Loucy (cell line): ENCODE results near the gene NAB2.

Experiments used
- H2AFZ ChIP-seq: fragments of 200-600 bp; sonication (generic); 2 replicates; pipeline ENCODE4 v1.6.0; 2016; ENCODE audit warnings: antibody characterized with exemption, mild to moderate bottlenecking, low read length, moderate library complexity
- H3F3A ChIP-seq: fragments of 200-600 bp; 2 replicates; pipeline ENCODE4 v1.6.0; 2016; ENCODE audit warnings: antibody characterized with exemption, low read depth, mild to moderate bottlenecking
- H3K27me3 ChIP-seq: fragments of 200-600 bp; sonication (generic); 2 replicates; pipeline ENCODE4 v1.6.1; 2014; ENCODE audit warnings: low read length, mild to moderate bottlenecking; ENCODE audit not compliant: insufficient read depth, poor library complexity, severe bottlenecking
- H3K36me3 ChIP-seq: fragments of 200-600 bp; sonication (generic); 2 replicates; pipeline ENCODE4 v1.6.1; 2016; ENCODE audit warnings: low read length; ENCODE audit not compliant: insufficient read depth
- H3K4me1 ChIP-seq: fragments of 200-600 bp; sonication (generic); 2 replicates; pipeline ENCODE4 v1.5.1; 2014; ENCODE audit warnings: low read length, mild to moderate bottlenecking; ENCODE audit not compliant: insufficient read depth, poor library complexity, severe bottlenecking
- H3K4me2 ChIP-seq: fragments of 200-600 bp; sonication (generic); 2 replicates; pipeline ENCODE4 v1.6.0; 2014; ENCODE audit warnings: antibody characterized with exemption, low read length, low read depth, mild to moderate bottlenecking; ENCODE audit not compliant: poor library complexity, severe bottlenecking
- H3K4me3 ChIP-seq: fragments of 200-600 bp; sonication (generic); 2 replicates; pipeline ENCODE4 v1.5.1; 2014; ENCODE audit warnings: low read length, mild to moderate bottlenecking, mixed read lengths; ENCODE audit not compliant: poor library complexity, severe bottlenecking
- H3K79me2 ChIP-seq: fragments of 200-600 bp; sonication (generic); 2 replicates; pipeline ENCODE4 v1.6.1; 2014; ENCODE audit warnings: low read length; ENCODE audit not compliant: insufficient read depth
- H3K9ac ChIP-seq: fragments of 200-600 bp; sonication (generic); 2 replicates; pipeline ENCODE4 v1.6.0; 2014; ENCODE audit warnings: mild to moderate bottlenecking, low read depth, low read length, moderate library complexity; ENCODE audit not compliant: poor library complexity, severe bottlenecking
- H3K9me2 ChIP-seq: fragments of 200-600 bp; sonication (generic); replicated peaks from 2 replicates; pipeline ENCODE4 v1.6.1; 2016; ENCODE audit warnings: low read depth, low read length, mixed read lengths
- H3K9me3 ChIP-seq: fragments of 200-600 bp; sonication (generic); 2 replicates; pipeline ENCODE4 v1.6.1; 2014; ENCODE audit warnings: mild to moderate bottlenecking, antibody characterized with exemption, low read length, low read depth; ENCODE audit not compliant: insufficient read depth
- H4K20me1 ChIP-seq: fragments of 200-600 bp; sonication (generic); 2 replicates; pipeline ENCODE4 v1.6.0; 2014; ENCODE audit warnings: antibody characterized with exemption, low read length, mild to moderate bottlenecking; ENCODE audit not compliant: insufficient read depth, poor library complexity, severe bottlenecking
- EZH2phosphoT487 ChIP-seq: fragments of 200-600 bp; IDR thresholded peaks from 2 replicates; pipeline ENCODE4 v1.6.1; 2018; ENCODE audit warnings: antibody characterized with exemption, mild to moderate bottlenecking, moderate library complexity, borderline replicate concordance
- TF ChIP-seq, protein P1 (sequence below): fragments of 200-600 bp; sonication (generic); conservative IDR thresholded peaks from 2 replicates; pipeline ENCODE4 v1.5.1; 2014; ENCODE audit warnings: mild to moderate bottlenecking, antibody characterized with exemption, low read length

Gene NAB2

GRCh38 chr12:57085999-57086492, 2.9 kb upstream of the NAB2 start:
- no peaks in the 10 kb centered on the region for H3K27me3 ChIP-seq
- no peaks in the 10 kb centered on the region for H3F3A ChIP-seq
- peak overlapping the region; percentile 91 for H3K9ac ChIP-seq
- H3K9me3 ChIP-seq = no peaks in the 10 kb centered on the region
- peaks cover 20% of the 10 kb centered on the region for H3K4me1 ChIP-seq
- H3K4me3 ChIP-seq = peak overlapping the region; percentile 78
- no peaks in the 10 kb centered on the region for H3K36me3 ChIP-seq
- no peak for TF ChIP-seq EZH2phosphoT487
- TF ChIP-seq, protein P1, sequence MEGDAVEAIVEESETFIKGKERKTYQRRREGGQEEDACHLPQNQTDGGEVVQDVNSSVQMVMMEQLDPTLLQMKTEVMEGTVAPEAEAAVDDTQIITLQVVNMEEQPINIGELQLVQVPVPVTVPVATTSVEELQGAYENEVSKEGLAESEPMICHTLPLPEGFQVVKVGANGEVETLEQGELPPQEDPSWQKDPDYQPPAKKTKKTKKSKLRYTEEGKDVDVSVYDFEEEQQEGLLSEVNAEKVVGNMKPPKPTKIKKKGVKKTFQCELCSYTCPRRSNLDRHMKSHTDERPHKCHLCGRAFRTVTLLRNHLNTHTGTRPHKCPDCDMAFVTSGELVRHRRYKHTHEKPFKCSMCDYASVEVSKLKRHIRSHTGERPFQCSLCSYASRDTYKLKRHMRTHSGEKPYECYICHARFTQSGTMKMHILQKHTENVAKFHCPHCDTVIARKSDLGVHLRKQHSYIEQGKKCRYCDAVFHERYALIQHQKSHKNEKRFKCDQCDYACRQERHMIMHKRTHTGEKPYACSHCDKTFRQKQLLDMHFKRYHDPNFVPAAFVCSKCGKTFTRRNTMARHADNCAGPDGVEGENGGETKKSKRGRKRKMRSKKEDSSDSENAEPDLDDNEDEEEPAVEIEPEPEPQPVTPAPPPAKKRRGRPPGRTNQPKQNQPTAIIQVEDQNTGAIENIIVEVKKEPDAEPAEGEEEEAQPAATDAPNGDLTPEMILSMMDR = no peak
- H3K4me2 ChIP-seq = peak overlapping the region; percentile 92
- H2AFZ ChIP-seq = peak overlapping the region; percentile 73
- peaks cover 17% of the 10 kb centered on the region for H3K79me2 ChIP-seq
- H4K20me1 ChIP-seq = peaks cover under 1% of the 10 kb centered on the region
- H3K9me2 ChIP-seq = no peaks in the 10 kb centered on the region

DNA sequence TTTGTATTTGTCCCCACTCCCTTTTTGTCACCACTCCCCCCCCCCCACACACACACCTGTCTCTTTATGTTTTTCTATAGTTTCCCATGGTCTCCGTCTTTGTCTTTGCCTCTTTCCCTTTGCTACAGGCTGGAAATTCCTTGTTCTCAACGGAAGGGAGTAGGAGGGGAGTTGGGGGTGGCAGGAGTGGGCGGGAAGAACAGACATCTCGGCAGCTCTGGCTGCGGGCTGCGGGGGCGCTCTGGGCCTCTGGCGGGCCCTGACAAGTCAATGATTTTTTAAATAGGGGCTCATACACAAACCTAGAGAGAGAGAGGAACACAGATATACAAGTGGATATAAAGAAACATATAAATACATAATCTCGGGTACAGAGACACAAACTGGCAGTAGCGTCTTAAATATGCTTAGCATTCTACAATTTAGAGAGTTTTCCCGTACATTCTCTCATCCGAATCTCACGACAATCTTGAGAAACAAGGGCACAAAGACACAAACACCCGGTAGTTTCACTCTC, 2.4 kb upstream of the NAB2 start:
- peaks cover 20% of the 10 kb centered on the region for H3K4me1 ChIP-seq
- H3K36me3 ChIP-seq = no peaks in the 10 kb centered on the region
- H3K9me2 ChIP-seq = no peaks in the 10 kb centered on the region
- H3F3A ChIP-seq = no peaks in the 10 kb centered on the region
- no peaks in the 10 kb centered on the region for H3K9me3 ChIP-seq
- H3K4me3 ChIP-seq = peak overlapping the region; percentile 78
- TF ChIP-seq EZH2phosphoT487 = no peak
- TF ChIP-seq, protein P1 = peak; percentile 69
- H3K9ac ChIP-seq = peak overlapping the region; percentile 91
- peaks cover 20% of the 10 kb centered on the region for H3K79me2 ChIP-seq
- H3K27me3 ChIP-seq = no peaks in the 10 kb centered on the region
- peak overlapping the region; percentile 92 for H3K4me2 ChIP-seq
- H4K20me1 ChIP-seq = peaks cover 5% of the 10 kb centered on the region
- H2AFZ ChIP-seq = peak overlapping the region; percentile 73

DNA sequence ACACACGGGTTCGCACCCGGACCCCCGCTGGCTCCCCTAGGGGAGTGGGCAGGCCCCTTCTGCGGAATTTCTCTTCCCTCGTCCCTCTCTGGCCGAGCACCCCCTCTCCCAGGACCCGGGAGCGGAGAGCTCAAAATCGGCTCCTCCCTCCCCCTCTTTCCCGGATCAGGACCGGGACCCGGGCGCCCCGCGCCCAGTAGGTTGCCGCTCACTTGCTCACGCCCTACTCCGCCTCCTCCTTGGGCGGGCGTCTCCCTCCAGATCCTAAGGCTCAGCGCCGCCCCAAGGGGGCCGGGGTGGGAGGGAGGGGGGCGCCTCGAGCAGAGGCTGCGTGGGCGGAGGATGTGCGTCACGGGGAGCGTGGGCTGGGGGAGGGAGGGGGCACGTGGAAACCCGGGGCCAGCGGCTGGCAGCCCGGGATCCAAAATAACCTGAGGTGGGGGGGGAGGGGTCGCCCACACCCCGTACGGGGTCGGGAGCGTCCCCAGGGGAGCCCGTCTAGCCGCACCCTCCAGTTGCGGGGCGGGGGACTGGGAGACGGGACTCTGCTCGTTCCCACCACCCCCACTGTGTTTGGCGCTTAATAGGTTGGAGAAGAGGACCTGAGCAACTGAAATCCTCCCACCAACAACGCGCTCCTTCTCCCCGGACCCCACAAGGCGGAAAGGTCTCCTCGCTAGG, 1.8 kb upstream of the NAB2 start:
- Histone ChIP-seq H3K9me3 (no peaks in the 10 kb centered on the region), H3K79me2 (peaks cover 21% of the 10 kb centered on the region), H3K4me1 (peaks cover 20% of the 10 kb centered on the region), H2AFZ (peak overlapping the region; percentile 73), H3K4me2 (peak overlapping the region; percentile 92), H3K27me3 (no peaks in the 10 kb centered on the region), H3K36me3 (no peaks in the 10 kb centered on the region), H3K4me3 (peak overlapping the region; percentile 78), H3K9me2 (no peaks in the 10 kb centered on the region), H3F3A (peaks cover 3% of the 10 kb centered on the region; the same call in 1 of the 2 replicates), H4K20me1 (peaks cover 5% of the 10 kb centered on the region), H3K9ac (peak overlapping the region; percentile 91)
- no peak for TF ChIP-seq EZH2phosphoT487
- TF ChIP-seq, protein P1 = no peak
